Measurements from ENCODE around the gene MAGEA2B.
"Not testable (repeated sequence)": the region's sequence is repeated elsewhere in the genome, so short reads cannot be mapped to it uniquely, and the experiment has no call there.

MAGEA2B gene

GRCh38 chrX:152713815-152714787 lies at the start of gene MAGEA2B:
MAGEA2B (plus strand) TSS chrX:152714628; CDS start chrX:152717107, 2,479 bp downstream.
- DNase-seq: not testable (repeated sequence)

- DNase-seq: no peak
Observed at GRCh38 chrX:152674135-152674534, 40.3 kb upstream of the MAGEA2B start.

- not testable (repeated sequence) for DNase-seq
Observed at GRCh38 chrX:152674652-152675051, 39.8 kb upstream of the MAGEA2B start.

- DNase-seq: not testable (repeated sequence)
Observed at GRCh38 chrX:152681012-152681411, 33.4 kb upstream of the MAGEA2B start.

- DNase-seq: not testable (repeated sequence)
Observed at GRCh38 chrX:152697952-152698931, 16.2 kb upstream of the MAGEA2B start, which contains the start of gene MAGEA3. MAGEA3 (plus strand) TSS chrX:152698794; CDS start chrX:152700833, 2,039 bp downstream.

GRCh38 chrX:152700390-152700789 lies 14.0 kb upstream of the MAGEA2B start:
- not testable (repeated sequence) for DNase-seq

GRCh38 chrX:152706500-152706899 lies 7.9 kb upstream of the MAGEA2B start:
- not testable (repeated sequence) for DNase-seq

GRCh38 chrX:152709173-152709572 lies 5.3 kb upstream of the MAGEA2B start, which contains the start of gene CSAG2:
CSAG2 (minus strand) TSS chrX:152709273; CDS start chrX:152709112, 161 bp downstream.
- DNase-seq: not testable (repeated sequence)

GRCh38 chrX:152713195-152713594 lies 1.2 kb upstream of the MAGEA2B start:
- not testable (repeated sequence) for DNase-seq

GRCh38 chrX:152725409-152725808 lies 11.0 kb downstream of the MAGEA2B start:
- no peak for DNase-seq

- DNase-seq: peak in 2 of 3 experiments; percentile 4 to 93
Observed at GRCh38 chrX:152733261-152733975, 19.0 kb downstream of the MAGEA2B start, which contains the start of the genes CSAG1 and MAGEA12. CSAG1 (minus strand) TSS chrX:152733721; CDS start chrX:152732460, 1,261 bp downstream. MAGEA12 (plus strand) TSS chrX:152733757; CDS start chrX:152736162, 2,405 bp downstream.

- not testable (repeated sequence) for DNase-seq
Observed at GRCh38 chrX:152734143-152734858, 19.9 kb downstream of the MAGEA2B start.

GRCh38 chrX:152735101-152735500 lies 20.7 kb downstream of the MAGEA2B start:
- no peak for DNase-seq

GRCh38 chrX:152735860-152736511 lies 21.6 kb downstream of the MAGEA2B start:
- no peak for DNase-seq

GRCh38 chrX:152736528-152736927 lies 22.1 kb downstream of the MAGEA2B start:
- DNase-seq: not testable (repeated sequence)

GRCh38 chrX:152738560-152738959 lies 24.1 kb downstream of the MAGEA2B start:
- DNase-seq: no peak

- DNase-seq: not testable (repeated sequence)
Observed at GRCh38 chrX:152753686-152754650, 39.5 kb downstream of the MAGEA2B start, which contains the start of gene MAGEA2. MAGEA2 (minus strand) TSS chrX:152753842; CDS start chrX:152751363, 2,479 bp downstream.

- not testable (repeated sequence) for DNase-seq
Observed at GRCh38 chrX:152754871-152755270, 40.4 kb downstream of the MAGEA2B start.

- not testable (repeated sequence) for DNase-seq
Observed at GRCh38 chrX:152758918-152759317, 44.5 kb downstream of the MAGEA2B start, which contains the start of gene CSAG3. CSAG3 (plus strand) TSS chrX:152759218.

Measured in NCI-H1417 (cell line).